MM.1S (cell line): Measurements from ENCODE around the gene RAPGEF3.

Source experiments
- DNase-seq: peaks from one replicate; pipeline ENCODE4 v3.0.0-alpha.2; 2015
- H2AFZ ChIP-seq: fragments of 300-600 bp; sonication (generic); 2 replicates; pipeline ENCODE4 v1.6.0; 2016; ENCODE audit warnings: antibody characterized with exemption, low read length
- H3F3A ChIP-seq: fragments of 300-600 bp; sonication (generic); 2 replicates; pipeline ENCODE4 v1.6.1; 2016; ENCODE audit warnings: mild to moderate bottlenecking, antibody characterized with exemption, low read length, moderate library complexity, mixed read lengths; ENCODE audit not compliant: insufficient read depth
- H3K27ac ChIP-seq: fragments of 300-600 bp; sonication (generic); 2 replicates; pipeline ENCODE4 v1.5.1; 2016; ENCODE audit warnings: mild to moderate bottlenecking, low read length
- H3K27me3 ChIP-seq: fragments of 300-600 bp; sonication (generic); replicated peaks from 2 replicates; pipeline ENCODE4 v1.6.0; 2016; ENCODE audit warnings: low read length; ENCODE audit not compliant: insufficient read depth
- H3K36me3 ChIP-seq: fragments of 300-600 bp; sonication (generic); replicated peaks from 2 replicates; pipeline ENCODE4 v1.6.1; 2016; ENCODE audit warnings: mild to moderate bottlenecking, low read length, mixed read lengths; ENCODE audit not compliant: insufficient read depth
- H3K4me1 ChIP-seq: fragments of 300-600 bp; sonication (generic); 2 replicates; pipeline ENCODE4 v1.6.1; 2016; ENCODE audit warnings: low read length, mixed read lengths
- H3K4me2 ChIP-seq: fragments of 300-600 bp; sonication (generic); 2 replicates; pipeline ENCODE4 v1.6.0; 2016; ENCODE audit warnings: low read depth, low read length
- H3K4me3 ChIP-seq: fragments of 300-600 bp; sonication (generic); 2 replicates; pipeline ENCODE4 v1.5.1; 2016; ENCODE audit warnings: low read length, mixed read lengths
- H3K79me2 ChIP-seq: fragments of 300-600 bp; sonication (generic); 2 replicates; pipeline ENCODE4 v1.6.1; 2016; ENCODE audit warnings: mixed run types, low read length, mixed read lengths
- H3K9ac ChIP-seq: fragments of 300-600 bp; sonication (generic); 2 replicates; pipeline ENCODE4 v1.6.1; 2016; ENCODE audit warnings: low read length, mixed read lengths
- H3K9me2 ChIP-seq: fragments of 300-600 bp; sonication (generic); replicated peaks from 2 replicates; pipeline ENCODE4 v1.6.1; 2016; ENCODE audit warnings: mild to moderate bottlenecking, low read length, mixed read lengths; ENCODE audit not compliant: insufficient read depth
- H3K9me3 ChIP-seq: fragments of 300-600 bp; sonication (generic); replicated peaks from 2 replicates; pipeline ENCODE4 v1.6.1; 2016; ENCODE audit warnings: mild to moderate bottlenecking, low read length, mixed read lengths; ENCODE audit not compliant: insufficient read depth
- H4K20me1 ChIP-seq: fragments of 300-600 bp; sonication (generic); 2 replicates; pipeline ENCODE4 v1.6.1; 2016; ENCODE audit warnings: mild to moderate bottlenecking, low read length, moderate library complexity, mixed read lengths; ENCODE audit not compliant: insufficient read depth
- EZH2 ChIP-seq: fragments of 300-600 bp; sonication (generic); optimal IDR thresholded peaks from 2 replicates; pipeline ENCODE3; 2017; ENCODE audit warnings: low read depth, mild to moderate bottlenecking, antibody characterized with exemption, low read length, mixed read lengths
- EZH2phosphoT487 ChIP-seq: fragments of 300-600 bp; sonication (generic); IDR thresholded peaks from 2 replicates; pipeline ENCODE4 v1.6.1; 2018; ENCODE audit warnings: antibody characterized with exemption, low read length
- TF ChIP-seq, protein P1 (sequence below): fragments of 300-600 bp; sonication (generic); IDR thresholded peaks from 2 replicates; pipeline ENCODE4 v1.5.1; 2016; ENCODE audit warnings: antibody characterized with exemption, low read length, mixed read lengths

The RAPGEF3 gene

DNA sequence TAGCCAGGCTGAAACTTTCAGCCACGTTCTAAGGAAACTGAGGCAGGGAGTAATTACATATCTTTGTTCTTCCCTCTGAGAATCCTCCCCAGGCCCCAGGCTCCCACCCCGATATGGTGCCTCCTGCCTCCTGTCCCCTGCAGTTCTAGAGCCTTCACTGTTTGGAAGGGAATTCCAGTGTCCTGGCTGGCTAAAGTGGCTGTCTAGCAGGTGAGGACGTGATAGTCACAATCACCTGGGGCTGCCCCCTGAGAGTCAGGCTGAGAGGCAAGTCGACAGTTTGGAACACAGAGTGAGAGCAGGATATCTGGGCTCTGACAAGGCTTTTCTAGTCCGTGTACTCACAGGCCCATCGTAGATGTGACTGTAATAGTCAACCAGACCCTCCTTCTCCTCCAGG is 46.5 kb downstream of the RAPGEF3 start:
- H3K9ac ChIP-seq, result no peak overlapping the region
- H3K36me3 ChIP-seq, result no peaks in the 10 kb centered on the region
- no peak overlapping the region for H3K27ac ChIP-seq
- H3K27me3 ChIP-seq, result no peaks in the 10 kb centered on the region
- peaks cover 7% of the 10 kb centered on the region; the same call in 1 of the 2 replicates for H3K79me2 ChIP-seq
- no peaks in the 10 kb centered on the region for H3K9me3 ChIP-seq
- DNase-seq, result no peak
- TF ChIP-seq EZH2, result no peak
- TF ChIP-seq, protein P1, sequence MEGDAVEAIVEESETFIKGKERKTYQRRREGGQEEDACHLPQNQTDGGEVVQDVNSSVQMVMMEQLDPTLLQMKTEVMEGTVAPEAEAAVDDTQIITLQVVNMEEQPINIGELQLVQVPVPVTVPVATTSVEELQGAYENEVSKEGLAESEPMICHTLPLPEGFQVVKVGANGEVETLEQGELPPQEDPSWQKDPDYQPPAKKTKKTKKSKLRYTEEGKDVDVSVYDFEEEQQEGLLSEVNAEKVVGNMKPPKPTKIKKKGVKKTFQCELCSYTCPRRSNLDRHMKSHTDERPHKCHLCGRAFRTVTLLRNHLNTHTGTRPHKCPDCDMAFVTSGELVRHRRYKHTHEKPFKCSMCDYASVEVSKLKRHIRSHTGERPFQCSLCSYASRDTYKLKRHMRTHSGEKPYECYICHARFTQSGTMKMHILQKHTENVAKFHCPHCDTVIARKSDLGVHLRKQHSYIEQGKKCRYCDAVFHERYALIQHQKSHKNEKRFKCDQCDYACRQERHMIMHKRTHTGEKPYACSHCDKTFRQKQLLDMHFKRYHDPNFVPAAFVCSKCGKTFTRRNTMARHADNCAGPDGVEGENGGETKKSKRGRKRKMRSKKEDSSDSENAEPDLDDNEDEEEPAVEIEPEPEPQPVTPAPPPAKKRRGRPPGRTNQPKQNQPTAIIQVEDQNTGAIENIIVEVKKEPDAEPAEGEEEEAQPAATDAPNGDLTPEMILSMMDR, result no peak
- TF ChIP-seq EZH2phosphoT487, result no peak
- H3F3A ChIP-seq, result no peaks in the 10 kb centered on the region; the same call in 1 of the 2 replicates
- H3K4me3 ChIP-seq, result no peak overlapping the region
- no peak overlapping the region for H3K4me2 ChIP-seq
- H4K20me1 ChIP-seq, result no peaks in the 10 kb centered on the region
- H3K4me1 ChIP-seq, result peaks cover 15% of the 10 kb centered on the region
- no peaks in the 10 kb centered on the region for H3K9me2 ChIP-seq
- no peak overlapping the region for H2AFZ ChIP-seq

DNA sequence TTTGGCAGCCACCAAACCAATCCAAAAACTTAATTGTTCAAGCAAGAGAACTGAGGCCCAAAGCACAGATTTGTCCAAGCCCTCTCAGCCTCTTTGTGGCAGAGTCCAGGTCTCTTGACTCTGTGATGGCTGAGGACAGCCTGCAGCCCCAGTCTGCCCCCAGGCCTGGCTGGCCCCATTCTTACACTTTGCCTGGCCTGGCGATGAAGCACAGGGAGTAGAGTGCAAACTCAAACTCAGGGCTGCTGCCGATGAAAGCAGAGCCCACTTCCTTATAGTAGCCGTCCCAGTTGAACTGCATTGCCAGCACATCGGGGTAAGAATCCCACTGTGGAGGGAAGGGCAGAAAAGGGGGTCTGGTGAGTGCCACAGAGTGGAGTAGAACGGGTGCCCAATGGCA is 47.2 kb downstream of the RAPGEF3 start:
- Histone ChIP-seq H3K9me2 (no peaks in the 10 kb centered on the region), H4K20me1 (no peaks in the 10 kb centered on the region), H3K4me3 (no peak overlapping the region), H3K79me2 (peaks cover 13% of the 10 kb centered on the region), H3F3A (peaks cover 6% of the 10 kb centered on the region), H3K9ac (no peak overlapping the region), H3K4me2 (no peak overlapping the region), H3K36me3 (no peaks in the 10 kb centered on the region), H3K27me3 (no peaks in the 10 kb centered on the region), H3K9me3 (no peaks in the 10 kb centered on the region), H2AFZ (no peak overlapping the region), H3K4me1 (peaks cover 12% of the 10 kb centered on the region), H3K27ac (no peak overlapping the region)
- TF ChIP-seq EZH2 (no peak), EZH2phosphoT487 (no peak)
- TF ChIP-seq, protein P1, result no peak
- DNase-seq, result no peak

DNA sequence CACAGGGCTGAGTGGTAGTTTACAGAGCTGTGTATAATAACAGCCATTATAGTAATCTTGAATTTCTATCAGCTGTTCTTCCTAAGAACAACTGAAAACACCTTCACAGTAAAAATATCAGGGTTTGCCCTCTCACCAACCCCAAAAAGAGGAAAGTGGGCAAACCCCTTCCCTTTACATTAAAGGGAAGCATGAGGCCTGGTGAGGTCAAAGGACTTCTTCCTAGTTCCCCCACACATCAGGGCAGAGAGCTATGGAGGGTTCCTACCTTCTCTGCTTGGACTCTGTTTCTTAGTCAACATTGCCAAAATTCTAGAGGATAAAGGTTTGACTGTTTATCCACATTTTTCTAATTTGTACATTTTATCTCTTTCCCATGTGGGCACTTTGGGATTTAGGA is 48.4 kb downstream of the RAPGEF3 start:
- Histone ChIP-seq H3K36me3 (no peaks in the 10 kb centered on the region), H3K4me1 (peaks cover 12% of the 10 kb centered on the region), H3K27ac (no peak overlapping the region), H3K27me3 (no peaks in the 10 kb centered on the region), H3K4me3 (no peak overlapping the region), H3K79me2 (peaks cover 24% of the 10 kb centered on the region), H3K9ac (no peak overlapping the region), H3F3A (peaks cover 11% of the 10 kb centered on the region), H3K9me2 (no peaks in the 10 kb centered on the region), H3K4me2 (no peak overlapping the region), H2AFZ (no peak overlapping the region), H3K9me3 (no peaks in the 10 kb centered on the region), H4K20me1 (no peaks in the 10 kb centered on the region)
- no peak for DNase-seq
- no peak for TF ChIP-seq EZH2
- no peak for TF ChIP-seq EZH2phosphoT487
- TF ChIP-seq, protein P1, result no peak
